Inflammatory macrophage treated with lipopolysaccharide for 4 hours (primary cell): ENCODE results near the gene TUBE1.
"Not testable (repeated sequence)": the region's sequence is repeated elsewhere in the genome, so short reads cannot be mapped to it uniquely, and the experiment has no call there.

Experiments used
- DNase-seq: peaks from one replicate; pipeline ENCODE4 v3.0.0-alpha.2; 2020

TUBE1 gene

GRCh38 chr6:112087136-112087911 lies at the start of gene TUBE1, which contains the start of gene FAM229B:
TUBE1 (minus strand) TSS chr6:112087482; CDS start chr6:112087434, 48 bp downstream.
FAM229B (plus strand) TSS chr6:112087591; CDS start chr6:112099284, 11,693 bp downstream.
- DNase-seq: peak; percentile 96

GRCh38 chr6:112130878-112131277 lies 43.6 kb upstream of the TUBE1 start:
- no peak for DNase-seq

- DNase-seq: no peak
These were observed 40.9 kb upstream of the TUBE1 start for GRCh38 chr6:112128208-112128607.

- DNase-seq: peak; percentile 47
These were observed 36.7 kb upstream of the TUBE1 start for GRCh38 chr6:112123982-112124381.

GRCh38 chr6:112122756-112123155 lies 35.5 kb upstream of the TUBE1 start:
- peak; percentile 90 for DNase-seq

GRCh38 chr6:112118034-112118433 lies 30.8 kb upstream of the TUBE1 start:
- DNase-seq: peak; percentile 11

- DNase-seq: peak; percentile 16
These were observed 30.3 kb upstream of the TUBE1 start for GRCh38 chr6:112117554-112117953.

GRCh38 chr6:112116221-112116620 lies 28.9 kb upstream of the TUBE1 start:
- DNase-seq: no peak

GRCh38 chr6:112114577-112115223 lies 27.4 kb upstream of the TUBE1 start:
- DNase-seq: no peak

- DNase-seq: no peak
These were observed 26.6 kb upstream of the TUBE1 start for GRCh38 chr6:112113918-112114317.

GRCh38 chr6:112113431-112113830 lies 26.1 kb upstream of the TUBE1 start:
- no peak for DNase-seq

- no peak for DNase-seq
These were observed 22.0 kb upstream of the TUBE1 start for GRCh38 chr6:112109262-112109661.

GRCh38 chr6:112106562-112106961 lies 19.3 kb upstream of the TUBE1 start:
- DNase-seq: no peak

GRCh38 chr6:112106026-112106425 lies 18.7 kb upstream of the TUBE1 start:
- DNase-seq: not testable (repeated sequence)

- DNase-seq: no peak
These were observed 13.3 kb upstream of the TUBE1 start for GRCh38 chr6:112100561-112100960.

- no peak for DNase-seq
These were observed 9.6 kb upstream of the TUBE1 start for GRCh38 chr6:112096901-112097300.

GRCh38 chr6:112087916-112088315 lies 634 bp upstream of the TUBE1 start:
- no peak for DNase-seq

- DNase-seq: peak; percentile 60
These were observed 542 bp downstream of the TUBE1 start for GRCh38 chr6:112086744-112087135.

- peak; percentile 83 for DNase-seq
These were observed 1.8 kb downstream of the TUBE1 start for GRCh38 chr6:112085286-112086065.

- no peak for DNase-seq
These were observed 5.7 kb downstream of the TUBE1 start for GRCh38 chr6:112081569-112081968.

- DNase-seq: no peak
These were observed 20.7 kb downstream of the TUBE1 start for GRCh38 chr6:112066606-112067005.

- DNase-seq: no peak
These were observed 21.8 kb downstream of the TUBE1 start for GRCh38 chr6:112065426-112065986.

GRCh38 chr6:112062966-112063365 lies 24.3 kb downstream of the TUBE1 start:
- no peak for DNase-seq
